Umbilical cord (tissue), 2 donors: ENCODE measurements around the gene MTSS2. TPM values are rescaled to one million over a fixed set of nuclear protein-coding genes. Genes with fewer than 3 reads are reported as not detected.
"Not testable (repeated sequence)": the region's sequence is repeated elsewhere in the genome, so short reads cannot be mapped to it uniquely, and the experiment has no call there.

Source experiments
- DNase-seq: peaks from one replicate; pipeline ENCODE4 v3.0.0-alpha.2; 2015; ENCODE audit warnings: low spot score
- total RNA-seq: library from RNA; depleted of rRNA; stranded (reverse); fragments of >200 nt; gene quantifications from one replicate; pipeline ENCODE4 v1.2.3, GENCODE V29; 2014; ENCODE audit warnings: low replicate concordance; ENCODE audit not compliant: insufficient read depth

MTSS2 gene
- total RNA-seq, 1 donor from 2014 or later: 32.5 TPM

DNA sequence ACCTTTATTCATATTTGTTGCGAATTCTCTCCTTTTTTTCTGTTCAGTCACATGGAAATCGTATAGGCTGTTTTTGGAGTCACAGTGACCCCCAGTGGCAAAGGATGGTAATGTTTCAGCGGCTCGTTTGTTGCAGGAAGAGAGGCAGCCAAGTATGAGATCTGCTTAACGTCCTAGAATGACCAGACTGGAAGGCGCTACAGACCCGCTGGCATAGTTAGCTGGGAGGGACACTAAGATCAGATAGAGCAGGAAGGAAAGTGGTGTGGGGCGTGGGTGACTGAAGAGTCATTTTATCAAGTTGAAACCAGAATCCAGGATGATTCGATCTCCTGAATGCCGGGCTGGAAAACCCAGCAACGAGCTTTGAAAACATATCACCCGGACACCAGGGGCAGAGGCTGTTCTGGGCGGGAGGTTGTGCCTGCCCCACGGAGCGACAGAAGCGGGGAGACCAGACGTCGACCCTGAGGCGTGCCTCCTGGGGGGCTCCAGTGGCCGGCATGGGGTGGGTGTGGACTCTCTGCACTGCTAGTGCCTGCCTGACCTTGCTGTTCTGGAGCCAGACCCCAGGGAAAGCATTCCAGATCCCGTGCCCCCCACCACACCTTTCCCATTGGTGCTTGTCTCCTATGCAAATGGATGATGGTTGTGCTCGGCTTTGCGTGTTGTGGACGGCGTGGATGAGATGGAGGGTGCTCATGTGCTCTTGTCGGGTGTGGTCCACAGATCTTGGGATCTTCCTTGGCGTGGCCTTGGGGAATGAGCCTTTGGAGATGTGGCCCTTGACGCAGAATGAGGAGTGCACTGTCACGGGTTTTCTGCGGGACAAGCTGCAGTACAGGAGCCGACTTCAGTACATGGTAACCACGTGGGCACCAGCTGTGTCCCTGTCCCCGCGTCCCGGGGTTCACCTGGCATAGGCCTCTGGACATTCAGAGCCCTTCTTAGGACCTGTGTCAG, 31.8 kb downstream of the MTSS2 start:
- peak; percentile 97 for DNase-seq

DNA sequence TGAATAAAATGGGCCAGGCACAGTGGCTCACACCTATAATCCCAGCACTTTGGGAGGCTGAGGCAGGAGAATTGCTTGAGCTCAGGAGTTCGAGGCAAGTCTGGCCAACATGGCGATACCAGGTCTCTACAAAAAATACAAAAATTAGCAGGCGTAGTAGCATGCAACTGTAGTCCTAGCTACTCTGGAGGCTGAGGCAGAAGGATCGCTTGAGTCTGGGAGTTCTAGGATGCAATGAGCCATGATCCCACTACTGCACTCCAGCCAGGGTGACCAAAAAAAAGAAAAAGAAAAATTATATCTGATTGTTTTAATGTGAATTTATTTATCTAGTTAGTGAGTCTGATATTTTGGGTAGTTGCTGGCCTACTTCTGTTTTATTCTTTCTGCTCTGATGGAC, 32.4 kb downstream of the MTSS2 start:
- DNase-seq: no peak

DNA sequence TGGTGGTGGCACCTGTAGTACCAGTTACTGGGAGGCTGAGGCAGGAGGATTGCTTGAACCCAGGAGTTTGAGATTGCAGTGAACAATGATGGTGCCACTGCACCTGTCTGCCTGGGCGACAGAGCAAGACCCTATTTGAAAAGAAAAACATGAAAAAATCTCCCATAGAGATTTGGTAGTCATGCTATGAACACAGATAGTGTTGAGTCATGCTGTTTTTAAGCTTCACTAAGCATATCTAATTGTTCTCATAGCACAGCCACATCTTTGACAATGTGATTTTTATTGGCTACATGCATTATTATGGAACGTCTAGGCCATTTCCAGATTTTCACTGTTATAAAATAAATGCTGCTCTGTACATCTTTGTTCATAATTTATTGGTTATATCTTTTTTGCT, 33.5 kb downstream of the MTSS2 start:
- DNase-seq: no peak

GRCh38 chr16:70651524-70651923, 34.3 kb downstream of the MTSS2 start:
- no peak for DNase-seq

- DNase-seq: no peak
Measured at GRCh38 chr16:70650216-70650615, 35.6 kb downstream of the MTSS2 start.

DNA sequence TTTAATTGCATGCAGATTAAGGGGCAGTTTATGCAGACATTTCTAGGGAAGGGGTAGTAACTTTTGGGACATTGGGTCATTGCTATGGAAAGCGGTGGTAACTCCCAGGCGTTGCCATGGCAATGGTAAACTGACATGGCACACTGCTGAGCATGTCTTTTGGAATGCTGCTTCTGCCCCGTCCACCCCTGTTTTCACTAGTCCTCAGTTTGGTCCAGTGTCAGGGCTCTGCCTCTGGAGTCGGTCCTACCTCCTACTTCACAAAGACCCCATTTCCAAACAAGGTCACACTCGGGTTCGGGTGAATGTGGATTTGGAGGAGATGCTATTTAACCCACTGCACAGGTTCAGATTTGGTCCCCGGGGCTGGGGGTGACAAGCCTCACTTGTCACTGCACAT, 36.6 kb downstream of the MTSS2 start:
- no peak for DNase-seq

- no peak for DNase-seq
Measured at GRCh38 chr16:70648606-70649005, 37.2 kb downstream of the MTSS2 start.

GRCh38 chr16:70647441-70648359, 38.2 kb downstream of the MTSS2 start:
- DNase-seq: no peak

DNA sequence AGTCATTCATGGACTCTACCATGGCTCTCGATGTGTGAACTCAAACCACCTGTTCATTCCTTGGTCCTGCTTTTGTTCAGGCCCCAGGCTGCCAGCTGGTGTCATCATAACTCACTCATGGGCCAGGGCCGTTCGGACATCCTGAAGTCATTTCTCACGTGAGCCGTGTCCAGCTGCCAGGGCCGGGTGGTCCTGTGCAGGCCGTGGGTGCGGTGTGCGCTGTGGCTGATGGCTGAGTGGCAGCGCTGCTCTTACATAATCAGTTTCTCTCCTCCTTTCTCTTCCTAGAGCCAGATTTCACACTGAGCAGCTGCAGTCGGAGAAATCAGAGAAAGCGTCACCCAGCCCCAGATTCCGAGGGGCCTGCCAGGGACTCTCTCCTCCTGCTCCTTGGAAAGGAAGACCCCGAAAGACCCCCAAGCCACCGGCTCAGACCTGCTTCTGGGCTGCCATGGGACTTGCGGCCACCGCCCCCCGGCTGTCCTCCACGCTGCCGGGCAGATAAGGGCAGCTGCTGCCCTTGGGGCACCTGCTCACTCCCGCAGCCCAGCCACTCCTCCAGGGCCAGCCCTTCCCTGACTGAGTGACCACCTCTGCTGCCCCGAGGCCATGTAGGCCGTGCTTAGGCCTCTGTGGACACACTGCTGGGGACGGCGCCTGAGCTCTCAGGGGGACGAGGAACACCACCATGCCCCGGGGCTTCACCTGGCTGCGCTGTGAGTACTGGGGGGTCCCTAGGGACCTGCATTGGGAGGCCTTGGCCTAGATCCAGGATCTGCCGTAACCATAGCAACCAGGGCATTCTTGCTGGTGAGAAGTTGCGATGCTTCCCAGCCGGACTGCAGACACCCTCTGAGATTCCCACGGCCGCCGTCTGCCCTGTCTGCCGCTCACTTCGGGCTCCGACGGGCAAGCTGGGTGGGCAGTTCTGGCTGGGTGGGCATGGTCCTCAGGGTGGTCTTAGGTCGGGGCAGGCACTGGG, 39.3 kb downstream of the MTSS2 start, which contains the start of gene IL34:
IL34 (plus strand) TSS at position 300 of the 982 bp plus-strand sequence; CDS start at position 689, 389 bp downstream.
- no peak for DNase-seq

DNA sequence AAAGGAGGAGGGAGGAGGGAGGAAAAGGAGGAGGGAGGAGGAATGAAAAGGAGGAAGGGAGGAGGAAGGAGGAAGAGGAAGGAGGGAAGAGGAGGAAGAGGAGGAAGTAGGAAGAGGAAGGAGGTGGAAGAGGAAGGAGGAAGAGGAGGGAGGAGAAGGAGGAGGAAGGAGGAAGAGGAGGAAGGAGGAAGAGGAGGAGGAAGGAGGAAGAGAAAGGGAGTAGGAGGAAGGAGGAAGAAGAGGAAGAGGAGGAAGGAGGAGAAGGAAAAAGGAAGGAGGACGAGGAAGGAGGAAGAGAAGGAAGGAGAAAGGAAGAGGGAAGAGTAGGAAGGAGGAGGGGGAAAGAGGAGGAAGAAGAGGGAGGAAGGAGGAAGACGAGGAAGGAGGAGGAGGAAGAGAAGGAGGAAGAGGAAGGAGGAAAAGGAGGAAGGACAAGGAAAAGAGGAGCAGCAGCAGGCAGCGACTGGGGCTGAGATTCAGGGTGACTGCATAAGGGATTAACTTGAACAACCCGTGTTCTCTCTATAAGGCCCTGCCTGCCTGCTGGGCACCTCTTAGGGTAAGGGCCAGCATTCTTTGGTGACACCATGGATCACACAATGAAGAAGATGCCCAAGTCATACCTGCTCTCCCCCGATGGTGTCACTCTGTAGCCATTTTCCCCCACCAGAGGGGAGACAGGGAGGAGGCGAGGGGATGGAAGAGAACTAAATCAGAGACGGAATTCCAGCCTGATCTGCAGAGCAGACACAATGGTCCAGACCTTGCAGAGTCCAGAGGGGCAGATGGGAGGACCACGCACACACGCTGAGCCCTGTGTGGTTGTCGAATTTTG, 40.9 kb downstream of the MTSS2 start:
- no peak for DNase-seq

- DNase-seq: not testable (repeated sequence)
Measured at GRCh38 chr16:70643264-70643663, 42.6 kb downstream of the MTSS2 start.

GRCh38 chr16:70642633-70643032, 43.2 kb downstream of the MTSS2 start:
- no peak for DNase-seq

DNA sequence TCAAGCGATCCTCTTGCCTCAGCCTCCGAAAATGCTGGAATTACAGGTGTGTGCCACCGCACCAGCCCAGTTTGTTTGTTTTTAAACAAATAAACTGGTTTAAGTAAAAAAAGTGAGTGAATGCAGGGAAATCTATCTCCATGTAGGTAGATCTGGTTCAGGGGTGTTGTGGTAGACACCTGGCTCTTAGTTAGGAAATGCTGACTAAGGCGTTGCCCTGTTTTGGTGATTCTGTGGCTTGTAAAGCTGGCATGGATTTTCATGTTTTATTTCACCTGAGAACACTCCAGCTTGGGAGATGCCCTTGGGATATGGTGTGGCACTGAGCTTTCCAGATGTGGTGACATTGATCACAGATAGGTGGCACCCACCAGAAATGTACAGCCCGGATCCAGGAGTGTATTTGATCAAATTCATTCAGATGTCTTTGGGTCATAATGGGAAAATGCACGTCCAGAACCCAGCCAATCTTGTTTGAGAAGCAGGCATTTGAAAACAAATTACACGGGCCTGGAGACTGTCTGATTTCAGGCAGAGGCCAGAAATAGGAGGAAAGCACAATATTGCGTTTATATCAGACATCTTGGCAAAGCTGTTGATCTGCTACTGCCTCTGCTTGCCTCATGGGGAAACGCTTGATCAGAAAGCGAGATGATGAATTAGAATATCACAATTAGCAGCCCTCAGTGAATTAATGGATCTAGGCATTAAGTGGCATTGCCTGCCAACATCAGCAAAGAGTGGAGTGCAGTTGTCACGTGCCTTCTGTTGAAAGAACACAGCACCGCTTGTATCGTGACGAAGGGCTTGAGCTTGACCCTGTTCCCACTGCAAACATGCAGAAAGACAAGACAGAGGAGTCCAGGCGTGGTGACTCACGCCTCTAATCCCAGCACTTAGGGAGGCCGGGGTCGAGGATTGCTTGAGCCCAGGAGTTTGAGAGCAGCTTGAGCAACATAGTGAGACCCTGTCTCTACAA, 46.8 kb downstream of the MTSS2 start:
- peak; percentile 92 for DNase-seq

Other genes starting within 250 kb of the MTSS2 start
- 21.7 TPM for gene ST3GAL2, start 247.0 kb downstream of the MTSS2 start, total RNA-seq
- gene FCSK, start 231.5 kb downstream of the MTSS2 start, total RNA-seq: 6.5 TPM
- 42.6 TPM for gene COG4, start 162.5 kb downstream of the MTSS2 start, total RNA-seq
- 64.0 TPM for gene SF3B3, start 162.2 kb downstream of the MTSS2 start, total RNA-seq
- 22.6 TPM for gene IL34, start 39.5 kb downstream of the MTSS2 start, total RNA-seq
- gene VAC14, start 115.1 kb upstream of the MTSS2 start, total RNA-seq: 11.3 TPM